ENCODE data around the gene TRAPPC6A.

The TRAPPC6A gene

GRCh38 chr19:45175515-45176345, 2.3 kb downstream of the TRAPPC6A start:
- peaks cover 32% of the 10 kb centered on the region for H3K79me2 ChIP-seq (ENCODE audit: low read length)
- no peaks in the 10 kb centered on the region for H3K9me3 ChIP-seq (ENCODE audit: insufficient read depth, low read length)
- no peaks in the 10 kb centered on the region for H3K36me3 ChIP-seq (replicated peaks; ENCODE audit: low read depth, low read length)
- H3K27ac ChIP-seq (ENCODE audit: low read length) = no peak overlapping the region
- no peaks in the 10 kb centered on the region for H4K20me1 ChIP-seq (ENCODE audit: insufficient read depth, low read length)
- H3K27me3 ChIP-seq (ENCODE audit: low read depth, low read length) = no peaks in the 10 kb centered on the region
- H2AFZ ChIP-seq (ENCODE audit: low read depth, low read length) = no peak overlapping the region
- H3K4me3 ChIP-seq (ENCODE audit: low read length) = no peak overlapping the region
- H3K4me2 ChIP-seq (ENCODE audit: low read length) = no peak overlapping the region
- H3K4me1 ChIP-seq (ENCODE audit: low read length) = peaks cover 8% of the 10 kb centered on the region; the same call in 1 of the 2 replicates
- H3K9ac ChIP-seq (ENCODE audit: low read length) = no peak overlapping the region
- TF ChIP-seq CTCF (IDR thresholded peaks at IDR 0.05; ENCODE audit: low read depth, low read length) (no peak), EZH2phosphoT487 (IDR thresholded peaks at IDR 0.05; ENCODE audit: low read depth) (no peak)

GRCh38 chr19:45173816-45174215, 4.2 kb downstream of the TRAPPC6A start:
- no peaks in the 10 kb centered on the region for H4K20me1 ChIP-seq (ENCODE audit: insufficient read depth, low read length)
- H2AFZ ChIP-seq (ENCODE audit: low read depth, low read length) = no peak overlapping the region
- TF ChIP-seq EZH2phosphoT487 (IDR thresholded peaks at IDR 0.05; ENCODE audit: low read depth) (no peak), CTCF (IDR thresholded peaks at IDR 0.05; ENCODE audit: low read depth, low read length) (no peak)
- H3K4me1 ChIP-seq (ENCODE audit: low read length) = peaks cover 4% of the 10 kb centered on the region; the same call in 1 of the 2 replicates
- no peak overlapping the region for H3K4me2 ChIP-seq (ENCODE audit: low read length)
- H3K4me3 ChIP-seq (ENCODE audit: low read length) = no peak overlapping the region
- H3K36me3 ChIP-seq (replicated peaks; ENCODE audit: low read depth, low read length) = no peaks in the 10 kb centered on the region
- no peaks in the 10 kb centered on the region for H3K27me3 ChIP-seq (ENCODE audit: low read depth, low read length)
- H3K9ac ChIP-seq (ENCODE audit: low read length) = no peak overlapping the region
- peaks cover 13% of the 10 kb centered on the region for H3K79me2 ChIP-seq (ENCODE audit: low read length)
- no peak overlapping the region for H3K27ac ChIP-seq (ENCODE audit: low read length)
- H3K9me3 ChIP-seq (ENCODE audit: insufficient read depth, low read length) = no peaks in the 10 kb centered on the region

GRCh38 chr19:45172611-45173208, 5.3 kb downstream of the TRAPPC6A start:
- H3K9ac ChIP-seq (ENCODE audit: low read length) = no peak overlapping the region
- no peaks in the 10 kb centered on the region for H3K36me3 ChIP-seq (replicated peaks; ENCODE audit: low read depth, low read length)
- TF ChIP-seq CTCF (IDR thresholded peaks at IDR 0.05; ENCODE audit: low read depth, low read length) = no peak
- no peak for TF ChIP-seq EZH2phosphoT487 (IDR thresholded peaks at IDR 0.05; ENCODE audit: low read depth)
- H3K79me2 ChIP-seq (ENCODE audit: low read length) = peaks cover 9% of the 10 kb centered on the region
- H3K27ac ChIP-seq (ENCODE audit: low read length) = no peak overlapping the region
- no peak overlapping the region for H3K4me3 ChIP-seq (ENCODE audit: low read length)
- no peaks in the 10 kb centered on the region for H3K27me3 ChIP-seq (ENCODE audit: low read depth, low read length)
- no peak overlapping the region for H3K4me2 ChIP-seq (ENCODE audit: low read length)
- peaks cover 4% of the 10 kb centered on the region; the same call in 1 of the 2 replicates for H3K4me1 ChIP-seq (ENCODE audit: low read length)
- H2AFZ ChIP-seq (ENCODE audit: low read depth, low read length) = no peak overlapping the region
- H3K9me3 ChIP-seq (ENCODE audit: insufficient read depth, low read length) = no peaks in the 10 kb centered on the region
- no peaks in the 10 kb centered on the region for H4K20me1 ChIP-seq (ENCODE audit: insufficient read depth, low read length)

GRCh38 chr19:45172173-45172572, 5.9 kb downstream of the TRAPPC6A start:
- TF ChIP-seq CTCF (IDR thresholded peaks at IDR 0.05; ENCODE audit: low read depth, low read length) (no peak), EZH2phosphoT487 (IDR thresholded peaks at IDR 0.05; ENCODE audit: low read depth) (no peak)
- H3K27me3 ChIP-seq (ENCODE audit: low read depth, low read length) = no peaks in the 10 kb centered on the region
- peaks cover 4% of the 10 kb centered on the region for H3K79me2 ChIP-seq (ENCODE audit: low read length)
- no peak overlapping the region for H3K9ac ChIP-seq (ENCODE audit: low read length)
- no peaks in the 10 kb centered on the region for H3K36me3 ChIP-seq (replicated peaks; ENCODE audit: low read depth, low read length)
- H3K27ac ChIP-seq (ENCODE audit: low read length) = no peak overlapping the region
- H3K4me1 ChIP-seq (ENCODE audit: low read length) = peaks cover 3% of the 10 kb centered on the region; the same call in 1 of the 2 replicates
- no peaks in the 10 kb centered on the region for H3K9me3 ChIP-seq (ENCODE audit: insufficient read depth, low read length)
- H2AFZ ChIP-seq (ENCODE audit: low read depth, low read length) = no peak overlapping the region
- no peak overlapping the region for H3K4me3 ChIP-seq (ENCODE audit: low read length)
- no peak overlapping the region for H3K4me2 ChIP-seq (ENCODE audit: low read length)
- no peaks in the 10 kb centered on the region for H4K20me1 ChIP-seq (ENCODE audit: insufficient read depth, low read length)

Measured in OCI-LY3 (cell line).